Suprapubic skin (tissue), 4 donors: ENCODE results near the gene RPS6KC1. TPM values are rescaled to one million over a fixed set of nuclear protein-coding genes. Genes with fewer than 3 reads are reported as not detected.
"Not testable (repeated sequence)": the region's sequence is repeated elsewhere in the genome, so short reads cannot be mapped to it uniquely, and the experiment has no call there.

Source experiments
- DNase-seq, 2 donors: peaks; one replicate each; pipeline ENCODE4 v3.0.0-alpha.2; 2019; ENCODE audit warnings: low spot score in 2 of 2
- H3K27ac ChIP-seq: fragments of 200-600 bp; sonication (generic); one replicate; pipeline ENCODE4 v1.5.1; 2019
- H3K27me3 ChIP-seq: fragments of 200-600 bp; sonication (generic); one replicate; pipeline ENCODE4 v1.5.1; 2019
- H3K36me3 ChIP-seq: fragments of 200-600 bp; sonication (generic); one replicate; pipeline ENCODE4 v1.5.1; 2019
- H3K4me1 ChIP-seq: fragments of 200-600 bp; sonication (generic); one replicate; pipeline ENCODE4 v1.5.1; 2019
- H3K4me3 ChIP-seq: fragments of 200-600 bp; sonication (generic); one replicate; pipeline ENCODE4 v1.5.1; 2019; ENCODE audit warnings: mild to moderate bottlenecking
- H3K9me3 ChIP-seq: fragments of 200-600 bp; sonication (generic); one replicate; pipeline ENCODE4 v1.5.1; 2019
- CTCF ChIP-seq, 2 donors: fragments of 200-600 bp in 1 of 2; fragments of 450-650 bp in 1 of 2; sonication (generic) in 1 of 2; IDR thresholded peaks; one replicate each; pipeline ENCODE4 v1.5.1; 2016 to 2019; ENCODE audit warnings: antibody characterized with exemption in 2 of 2, mild to moderate bottlenecking in 1 of 2, moderate library complexity in 1 of 2
- EP300 ChIP-seq: sonication (generic); formaldehyde crosslinking; IDR thresholded peaks from one replicate; pipeline ENCODE4 v1.6.1; 2017; ENCODE audit warnings: antibody characterized with exemption
- POLR2A ChIP-seq, 2 donors: fragments of 450-650 bp; IDR thresholded peaks; one replicate each; pipeline ENCODE4 v1.6.1; 2017; ENCODE audit warnings: antibody characterized with exemption in 2 of 2, mild to moderate bottlenecking in 2 of 2, moderate library complexity in 2 of 2
- POLR2AphosphoS5 ChIP-seq, 3 donors: sonication (generic); formaldehyde crosslinking; IDR thresholded peaks; one replicate each; pipeline ENCODE4 v1.6.1; 2017; ENCODE audit warnings: antibody characterized with exemption in 3 of 3
- WGBS: methylation state at CpG from one replicate; pipeline ENCODE4 v1.1.5; 2018; 5-methylcytosine and 5-hydroxymethylcytosine counted together
- total RNA-seq, 4 donors: library from RNA; depleted of rRNA; stranded (reverse); fragments of >200 nt; gene quantifications; one replicate each; pipeline ENCODE4 v1.1.0, GENCODE V29; 2016

Gene RPS6KC1
- total RNA-seq, 4 donors from 2014 or later: 9.3 to 18.3 (median 14.2) TPM

GRCh38 chr1:213201380-213202155 lies 150.5 kb downstream of the RPS6KC1 start:
- Histone ChIP-seq H3K4me3 (no peak overlapping the region), H3K4me1 (no peaks in the 10 kb centered on the region), H3K9me3 (no peaks in the 10 kb centered on the region), H3K27me3 (no peaks in the 10 kb centered on the region), H3K36me3 (no peaks in the 10 kb centered on the region), H3K27ac (peak overlapping the region; percentile 43)
- WGBS: 83% methylated on average over 1 of the region's 1 CpG
- TF ChIP-seq POLR2A (IDR thresholded peaks at IDR 0.05) (no peak), CTCF (IDR thresholded peaks at IDR 0.05) (no peak), POLR2AphosphoS5 (IDR thresholded peaks at IDR 0.05) (peak in 1 of 3 donors; percentile 26), EP300 (no peak)
- DNase-seq: no peak

- 86% methylated on average over 2 of the region's 2 CpGs for WGBS
- peaks cover 12% of the 10 kb centered on the region for H3K36me3 ChIP-seq
- H3K4me3 ChIP-seq: no peak overlapping the region
- no peaks in the 10 kb centered on the region for H3K27me3 ChIP-seq
- H3K9me3 ChIP-seq: no peaks in the 10 kb centered on the region
- no peaks in the 10 kb centered on the region for H3K4me1 ChIP-seq
- no peak for DNase-seq
- TF ChIP-seq CTCF (IDR thresholded peaks at IDR 0.05) (no peak), EP300 (no peak), POLR2A (IDR thresholded peaks at IDR 0.05) (no peak), POLR2AphosphoS5 (IDR thresholded peaks at IDR 0.05) (no peak)
- H3K27ac ChIP-seq: no peak overlapping the region
Measured at GRCh38 chr1:213211201-213211600, 160.2 kb downstream of the RPS6KC1 start.

GRCh38 chr1:213219076-213219475 lies 168.0 kb downstream of the RPS6KC1 start:
- not testable (repeated sequence) for H3K9me3 ChIP-seq, H3K27me3 ChIP-seq, H3K27ac ChIP-seq, H3K36me3 ChIP-seq, H3K4me3 ChIP-seq, DNase-seq, H3K4me1 ChIP-seq
- 97% methylated on average over 2 of the region's 2 CpGs for WGBS

- Histone ChIP-seq H3K4me3 (no peak overlapping the region), H3K27me3 (no peaks in the 10 kb centered on the region), H3K4me1 (no peaks in the 10 kb centered on the region), H3K27ac (no peak overlapping the region), H3K36me3 (no peaks in the 10 kb centered on the region), H3K9me3 (no peaks in the 10 kb centered on the region)
- 81% methylated on average over 4 of the region's 4 CpGs for WGBS
- no peak for DNase-seq
- TF ChIP-seq POLR2AphosphoS5 (IDR thresholded peaks at IDR 0.05) (no peak), POLR2A (IDR thresholded peaks at IDR 0.05) (no peak), CTCF (IDR thresholded peaks at IDR 0.05) (no peak), EP300 (no peak)
Measured at GRCh38 chr1:213221209-213221608, 170.2 kb downstream of the RPS6KC1 start.

GRCh38 chr1:213227458-213227857 lies 176.4 kb downstream of the RPS6KC1 start:
- no peaks in the 10 kb centered on the region for H3K9me3 ChIP-seq
- TF ChIP-seq EP300: no peak
- TF ChIP-seq CTCF (IDR thresholded peaks at IDR 0.05): no peak
- no peak for TF ChIP-seq POLR2AphosphoS5 (IDR thresholded peaks at IDR 0.05)
- TF ChIP-seq POLR2A (IDR thresholded peaks at IDR 0.05): no peak
- no peak for DNase-seq
- H3K27ac ChIP-seq: no peak overlapping the region
- no peaks in the 10 kb centered on the region for H3K36me3 ChIP-seq
- H3K4me3 ChIP-seq: no peak overlapping the region
- H3K27me3 ChIP-seq: no peaks in the 10 kb centered on the region
- 92% methylated on average over 2 of the region's 2 CpGs for WGBS
- no peaks in the 10 kb centered on the region for H3K4me1 ChIP-seq
